Thyroid gland (tissue), 4 donors: ENCODE data around the gene ARHGAP24. TPM values are rescaled to one million over a fixed set of nuclear protein-coding genes. Genes with fewer than 3 reads are reported as not detected.

Experiments
- DNase-seq, 2 donors: peaks; one replicate each; pipeline ENCODE4 v3.0.0-alpha.2; 2019
- H3K27ac ChIP-seq, 3 donors: fragments of 200-600 bp; sonication (generic); 1 replicate in 2 of 3; 2 replicates in 1 of 3; pipeline ENCODE4 v1.5.1; 2016 to 2019; ENCODE audit warnings: mild to moderate bottlenecking in 1 of 3, moderate library complexity in 1 of 3
- H3K27me3 ChIP-seq: fragments of 200-600 bp; sonication (generic); one replicate; pipeline ENCODE4 v1.5.1; 2019
- H3K36me3 ChIP-seq, 2 donors: fragments of 200-600 bp; sonication (generic); one replicate each; pipeline ENCODE4 v1.5.1; 2016 to 2019
- H3K4me1 ChIP-seq, 2 donors: fragments of 200-600 bp; sonication (generic); one replicate each; pipeline ENCODE4 v1.5.1; 2017 to 2019
- H3K4me3 ChIP-seq, 3 donors: fragments of 200-600 bp; sonication (generic); replicated peaks in 1 of 3; 1 replicate in 2 of 3; 2 replicates in 1 of 3; pipeline ENCODE4 v1.5.1; 2016; ENCODE audit warnings: mild to moderate bottlenecking in 1 of 3
- H3K9me3 ChIP-seq: fragments of 200-600 bp; sonication (generic); one replicate; pipeline ENCODE4 v1.5.1; 2017
- CTCF ChIP-seq, 6 experiments: fragments of 200-600 bp in 3 of 6; fragments of 450-650 bp in 3 of 6; sonication (generic) in 3 of 6; IDR thresholded peaks; one replicate each; pipeline ENCODE4 v1.5.1; 2016 to 2019; ENCODE audit warnings: antibody characterized with exemption in 6 of 6, mild to moderate bottlenecking in 2 of 6, inconsistent platforms in 1 of 6, moderate library complexity in 1 of 6
- POLR2A ChIP-seq, 2 donors: fragments of 450-650 bp; IDR thresholded peaks; one replicate each; pipeline ENCODE4 v1.6.1; 2017; ENCODE audit warnings: antibody characterized with exemption in 2 of 2, mild to moderate bottlenecking in 2 of 2, moderate library complexity in 1 of 2
- WGBS, 2 donors: methylation state at CpG; one replicate each; pipeline ENCODE4 v1.1.5; 2017; 5-methylcytosine and 5-hydroxymethylcytosine counted together
- intact Hi-C: fragments of 100-400 bp; cut with DNase I; formaldehyde crosslinking; loops from one replicate; pipeline ENCODE4 v1.15.1; 2023
- total RNA-seq, 4 donors: library from RNA; depleted of rRNA; stranded (reverse); fragments of >200 nt; gene quantifications; one replicate each; pipeline ENCODE4 v1.2.3, GENCODE V29; 2016

ARHGAP24 gene
- total RNA-seq, 4 donors from 2014 or later, result 20.8 to 70.3 (median 52.4) TPM

- no peak for DNase-seq
- no peaks in the 10 kb centered on the region for H3K4me1 ChIP-seq
- WGBS, 2 donors, result 79 to 85% methylated on average over 3 of the region's 3 CpGs
- intact Hi-C loops, result no loop called here
- H3K36me3 ChIP-seq, result no peaks in the 10 kb centered on the region
- H3K27me3 ChIP-seq, result no peaks in the 10 kb centered on the region
- no peaks in the 10 kb centered on the region for H3K9me3 ChIP-seq
- TF ChIP-seq CTCF (IDR thresholded peaks at IDR 0.05) (no peak), POLR2A (IDR thresholded peaks at IDR 0.05) (no peak)
- H3K4me3 ChIP-seq, result no peak overlapping the region
- H3K27ac ChIP-seq, result no peak overlapping the region
Measured at GRCh38 chr4:85603437-85604336, 128.7 kb downstream of the ARHGAP24 start.

- no peaks in the 10 kb centered on the region for H3K27me3 ChIP-seq
- no peaks in the 10 kb centered on the region for H3K9me3 ChIP-seq
- no peaks in the 10 kb centered on the region for H3K4me1 ChIP-seq
- no peak overlapping the region for H3K27ac ChIP-seq
- WGBS, 2 donors, result 88 to 89% methylated on average over 1 of the region's 1 CpG
- H3K4me3 ChIP-seq, result no peak overlapping the region
- intact Hi-C loops, result no loop called here
- no peaks in the 10 kb centered on the region for H3K36me3 ChIP-seq
- no peak for DNase-seq
- TF ChIP-seq POLR2A (IDR thresholded peaks at IDR 0.05), result no peak
- no peak for TF ChIP-seq CTCF (IDR thresholded peaks at IDR 0.05)
Measured at GRCh38 chr4:85606505-85606904, 131.6 kb downstream of the ARHGAP24 start.

- H3K4me3 ChIP-seq, result no peak overlapping the region
- TF ChIP-seq POLR2A (IDR thresholded peaks at IDR 0.05) (no peak), CTCF (IDR thresholded peaks at IDR 0.05) (no peak)
- DNase-seq, result no peak
- H3K9me3 ChIP-seq, result no peaks in the 10 kb centered on the region
- no peaks in the 10 kb centered on the region for H3K36me3 ChIP-seq
- no peak overlapping the region for H3K27ac ChIP-seq
- H3K4me1 ChIP-seq, result no peaks in the 10 kb centered on the region
- intact Hi-C loops, result no loop called here
- WGBS, 2 donors, result 55 to 67% methylated on average over 5 of the region's 5 CpGs
- H3K27me3 ChIP-seq, result no peaks in the 10 kb centered on the region
Measured at GRCh38 chr4:85607624-85608023, 132.7 kb downstream of the ARHGAP24 start.

GRCh38 chr4:85610450-85610849 lies 135.5 kb downstream of the ARHGAP24 start:
- 93 to 95% methylated on average over 2 of the region's 2 CpGs for WGBS, 2 donors
- intact Hi-C loops, result no loop called here
- TF ChIP-seq CTCF (IDR thresholded peaks at IDR 0.05) (no peak), POLR2A (IDR thresholded peaks at IDR 0.05) (no peak)

GRCh38 chr4:85611661-85612060 lies 136.7 kb downstream of the ARHGAP24 start:
- no peaks in the 10 kb centered on the region for H3K27me3 ChIP-seq
- H3K4me3 ChIP-seq, result no peak overlapping the region
- no peaks in the 10 kb centered on the region for H3K9me3 ChIP-seq
- intact Hi-C loops, result no loop called here
- no peak for DNase-seq
- H3K36me3 ChIP-seq, result no peaks in the 10 kb centered on the region
- TF ChIP-seq POLR2A (IDR thresholded peaks at IDR 0.05) (no peak), CTCF (IDR thresholded peaks at IDR 0.05) (no peak)
- H3K27ac ChIP-seq, result no peak overlapping the region
- no peaks in the 10 kb centered on the region for H3K4me1 ChIP-seq

More at GRCh38 chr4:85610450-85610849, 135.5 kb downstream of the ARHGAP24 start:
- Histone ChIP-seq H3K27ac (no peak overlapping the region), H3K36me3 (no peaks in the 10 kb centered on the region), H3K27me3 (no peaks in the 10 kb centered on the region), H3K4me1 (no peaks in the 10 kb centered on the region), H3K4me3 (no peak overlapping the region), H3K9me3 (no peaks in the 10 kb centered on the region)
- DNase-seq, result no peak
